ENCODE measurements around the gene WDFY2. TPM values are rescaled to one million over a fixed set of nuclear protein-coding genes. Genes with fewer than 3 reads are reported as not detected.
A peak's percentile ranks its signal among the peaks of the same experiment; 100 is the strongest.

WDFY2 gene
- total and polyA plus RNA-seq, 10 of the 15 experiments (the other 5 are each of a cell fraction or from before 2014, with no cell fraction given) = 2.1 to 13.0 (median 8.1) TPM

- peak; percentile 61 for TF ChIP-seq RELB (IDR thresholded peaks at IDR 0.05; ENCODE audit: low read depth)
- TF ChIP-seq ZNF384 (IDR thresholded peaks at IDR 0.05; ENCODE audit: borderline replicate concordance, low read depth, low read length) = no peak
- TF ChIP-seq SP1 (IDR thresholded peaks at IDR 0.05; ENCODE audit: low read depth, low read length) = peak; percentile 41
- TF ChIP-seq ASH2L (IDR thresholded peaks at IDR 0.05; ENCODE audit: borderline replicate concordance, low read depth) = peak; percentile 90; the same call in 1 of the 2 replicates
- TF ChIP-seq ATF7 (IDR thresholded peaks at IDR 0.05; ENCODE audit: low read depth) = peak; percentile 70
- TF ChIP-seq BRCA1 (IDR thresholded peaks at IDR 0.05; ENCODE audit: low read depth, low read length) = no peak; the same call in 1 of the 2 replicates
- no peak for TF ChIP-seq SIX5 (IDR thresholded peaks at IDR 0.05; ENCODE audit: low read depth, low read length, severe bottlenecking)
- TF ChIP-seq YBX1 (IDR thresholded peaks at IDR 0.05) = no peak
- no peak; the same call in 1 of the 2 replicates for TF ChIP-seq SIN3A (IDR thresholded peaks at IDR 0.05; ENCODE audit: low read depth, low read length)
- TF ChIP-seq ZBTB40 (IDR thresholded peaks at IDR 0.05; ENCODE audit: borderline replicate concordance) = peak; percentile 19; the same call in 1 of the 2 replicates
- TF ChIP-seq EZH2 (IDR thresholded peaks at IDR 0.05; ENCODE audit: borderline replicate concordance, control insufficient read depth, low read depth, low read length) = no peak
- TF ChIP-seq GABPA (IDR thresholded peaks at IDR 0.05; ENCODE audit: low read depth) = 0 out of 2 replicates have a peak, but pooled peaks have one; percentile 40
- TF ChIP-seq STAT1 (conservative IDR thresholded peaks at IDR 0.05) = no peak; the same call in 1 of the 2 replicates
- no peak for TF ChIP-seq MEF2A (IDR thresholded peaks at IDR 0.05; ENCODE audit: insufficient read depth, low read depth, low read length)
- peak; percentile 90 for TF ChIP-seq SMARCA5 (IDR thresholded peaks at IDR 0.05)
- no peak for TF ChIP-seq MYB (IDR thresholded peaks at IDR 0.05; ENCODE audit: borderline replicate concordance, low read depth, low read length)
- no peak for TF ChIP-seq ESRRA (IDR thresholded peaks at IDR 0.05; ENCODE audit: low read length)
- TF ChIP-seq ZZZ3 (IDR thresholded peaks at IDR 0.05; ENCODE audit: control insufficient read depth, insufficient read length, low read depth) = no peak
- peak; percentile 83 for TF ChIP-seq NR2F1 (conservative IDR thresholded peaks at IDR 0.05)
- no peak for TF ChIP-seq NFXL1 (IDR thresholded peaks at IDR 0.05; ENCODE audit: borderline replicate concordance)
- peak; percentile 63; the same call in 1 of the 2 replicates for TF ChIP-seq BACH1 (IDR thresholded peaks at IDR 0.05; ENCODE audit: borderline replicate concordance)
- TF ChIP-seq SMAD1 (IDR thresholded peaks at IDR 0.05; ENCODE audit: low read depth, partially characterized antibody) = no peak
- TF ChIP-seq ATF2 (IDR thresholded peaks at IDR 0.05; ENCODE audit: low read length) = peak; percentile 64; the same call in 1 of the 2 replicates
- no peak for TF ChIP-seq ZNF274 (IDR thresholded peaks at IDR 0.05; ENCODE audit: insufficient read depth, insufficient read length)
- TF ChIP-seq CREM (IDR thresholded peaks at IDR 0.05; ENCODE audit: low read depth) = peak; percentile 69
Measured at GRCh38 chr13:51803422-51804294, 219.4 kb downstream of the WDFY2 start, which contains the start of gene DHRS12 (continued).

Measured in GM12878 (cell line).